ENCODE data around the gene SNX10.

SNX10 gene

GRCh38 chr7:26369593-26369992, 77.9 kb downstream of the SNX10 start:
- peak; percentile 26 for DNase-seq (ENCODE audit: low read depth)

DNA sequence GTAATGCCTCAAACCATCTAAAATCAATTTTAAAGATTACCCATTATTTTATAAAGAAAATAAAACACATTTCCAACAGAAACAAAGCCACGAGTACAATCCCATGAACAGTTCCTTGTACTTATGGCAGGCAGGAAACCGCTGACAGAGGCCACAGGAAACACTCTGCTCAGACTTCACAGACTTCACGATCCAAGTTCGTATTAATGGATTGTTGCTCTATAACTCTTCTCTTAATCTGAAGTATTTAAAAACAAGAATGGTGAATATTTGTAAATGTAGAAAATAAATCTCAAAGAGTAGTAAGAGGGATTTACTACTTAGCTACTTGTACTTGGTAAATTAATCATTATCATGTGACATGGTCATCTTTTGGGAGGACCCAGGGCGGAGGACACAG, 78.3 kb downstream of the SNX10 start:
- DNase-seq (ENCODE audit: low read depth), result no peak

GRCh38 chr7:26372249-26372648, 80.6 kb downstream of the SNX10 start:
- no peak for DNase-seq (ENCODE audit: low read depth)

DNA sequence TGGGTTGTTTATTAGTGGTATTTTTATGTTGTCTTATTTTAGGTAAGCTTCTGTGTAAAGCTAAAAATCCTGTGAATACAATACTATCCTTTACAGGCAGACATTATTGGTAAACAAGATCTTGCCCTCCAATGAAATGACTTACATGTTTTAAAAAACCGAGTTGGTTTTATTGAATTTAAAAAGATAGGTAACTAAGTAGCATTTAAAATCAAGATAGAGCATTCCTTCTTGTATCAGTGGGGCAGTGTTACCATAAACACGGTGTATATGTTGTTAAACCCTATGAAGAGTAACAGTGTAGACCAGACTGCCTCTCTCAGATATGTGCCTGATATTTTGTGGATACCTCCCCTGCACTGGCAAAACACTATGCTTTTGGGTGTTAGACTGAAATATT, 81.0 kb downstream of the SNX10 start:
- DNase-seq (ENCODE audit: low read depth), result no peak

GRCh38 chr7:26374647-26375373, 83.1 kb downstream of the SNX10 start:
- no peak for DNase-seq (ENCODE audit: low read depth)

GRCh38 chr7:26375726-26376174, 84.1 kb downstream of the SNX10 start:
- no peak for DNase-seq (ENCODE audit: low read depth)

DNA sequence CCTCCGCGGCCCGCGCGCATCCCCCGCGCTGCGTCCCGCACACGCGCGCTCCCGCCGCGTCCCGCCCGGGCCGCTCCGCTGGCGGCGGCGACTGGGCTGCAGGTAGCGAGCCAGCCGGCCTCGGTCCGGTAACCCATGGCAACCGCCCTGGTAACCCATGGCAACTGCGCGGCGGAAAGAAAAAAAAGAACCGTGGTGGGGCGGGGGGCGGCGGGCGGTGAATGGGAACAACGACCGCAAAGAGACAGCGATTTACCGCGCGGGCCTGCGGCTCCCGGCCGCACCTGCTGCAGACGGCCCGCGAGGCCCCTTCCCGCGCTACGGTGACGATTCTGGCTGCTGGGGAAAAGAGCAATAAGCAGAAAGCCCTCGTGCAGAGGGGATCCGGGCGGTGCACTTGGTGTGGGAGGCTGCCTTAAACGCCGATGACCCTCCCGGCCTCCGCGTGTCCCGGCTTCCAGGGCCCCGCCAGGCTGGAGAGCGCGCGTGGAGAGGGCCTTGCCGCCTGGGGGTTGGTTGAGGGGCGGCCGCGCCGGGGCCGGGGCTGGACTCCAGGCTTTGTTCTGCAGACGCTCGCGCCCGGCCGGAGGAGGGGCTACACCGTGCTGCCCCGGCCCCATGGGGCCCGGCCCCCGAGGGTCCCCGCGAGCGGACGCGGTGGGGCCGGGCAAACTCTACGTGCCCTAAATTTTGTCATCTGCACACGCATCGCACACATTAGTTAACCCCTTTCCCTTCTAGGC, 84.7 kb downstream of the SNX10 start:
- no peak for DNase-seq (ENCODE audit: low read depth)

DNA sequence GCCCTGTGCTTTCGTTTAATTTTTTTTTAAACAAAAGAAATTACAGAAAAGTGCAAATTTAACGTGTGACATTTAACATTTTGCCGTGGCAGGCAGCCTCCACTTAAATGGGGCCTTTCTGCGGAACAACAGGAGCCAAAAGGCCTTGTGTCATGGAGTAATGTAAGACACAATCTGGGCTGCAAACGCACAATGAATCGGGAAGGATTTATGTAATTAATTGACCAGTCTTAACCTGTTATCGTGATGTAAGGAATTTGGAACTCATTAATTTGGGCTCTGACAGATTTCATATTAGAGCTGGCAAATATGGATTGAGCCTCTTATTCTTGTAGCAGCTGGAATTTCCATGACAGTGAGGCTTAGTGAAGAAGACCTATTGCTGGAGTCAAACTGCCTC, 86.4 kb downstream of the SNX10 start:
- no peak for DNase-seq (ENCODE audit: low read depth)

DNA sequence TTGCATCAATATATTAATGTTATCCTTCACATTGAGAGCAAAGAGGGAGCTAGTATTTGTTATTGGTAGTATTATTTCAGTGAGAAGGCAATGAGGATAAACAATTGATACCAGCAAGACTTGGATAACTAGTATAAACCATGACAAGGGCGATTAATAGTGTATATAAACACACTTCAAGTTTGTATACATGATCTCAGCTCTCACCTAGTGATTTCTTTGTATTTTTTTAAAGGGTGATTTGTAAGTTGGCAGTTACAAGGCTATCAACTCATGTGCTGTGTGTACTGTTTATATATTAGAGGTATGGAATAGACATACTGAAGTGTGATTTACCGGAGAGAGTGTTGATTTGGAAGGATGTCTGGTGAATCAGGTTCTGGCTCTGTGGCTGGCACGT, 88.0 kb downstream of the SNX10 start:
- DNase-seq (ENCODE audit: low read depth), result no peak

GRCh38 chr7:26381476-26382353, 90.1 kb downstream of the SNX10 start:
- no peak for DNase-seq (ENCODE audit: low read depth)

GRCh38 chr7:26385240-26385639, 93.6 kb downstream of the SNX10 start:
- no peak for DNase-seq (ENCODE audit: low read depth)

DNA sequence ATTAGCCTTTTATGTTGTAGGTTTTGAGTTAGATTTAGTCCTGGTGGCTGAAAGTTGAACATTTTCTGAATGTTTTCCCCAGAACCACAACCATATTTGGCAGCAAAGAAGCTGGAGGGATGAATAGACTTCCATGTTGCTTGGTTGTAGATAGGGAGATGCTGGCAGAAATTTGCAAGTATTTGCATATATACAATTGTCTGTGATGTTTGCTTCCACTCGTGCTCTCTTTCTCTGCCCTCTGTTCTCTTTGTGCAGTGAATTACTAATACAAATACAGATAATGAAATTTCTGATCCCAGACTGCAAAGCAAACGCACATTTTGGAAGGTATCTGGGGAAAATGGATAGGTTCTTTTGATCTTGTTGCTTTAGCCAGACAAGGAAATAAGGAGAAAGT, 96.1 kb downstream of the SNX10 start:
- no peak for DNase-seq (ENCODE audit: low read depth)

- DNase-seq (ENCODE audit: low read depth), result no peak
Measured at GRCh38 chr7:26388256-26388655, 96.6 kb downstream of the SNX10 start.

DNA sequence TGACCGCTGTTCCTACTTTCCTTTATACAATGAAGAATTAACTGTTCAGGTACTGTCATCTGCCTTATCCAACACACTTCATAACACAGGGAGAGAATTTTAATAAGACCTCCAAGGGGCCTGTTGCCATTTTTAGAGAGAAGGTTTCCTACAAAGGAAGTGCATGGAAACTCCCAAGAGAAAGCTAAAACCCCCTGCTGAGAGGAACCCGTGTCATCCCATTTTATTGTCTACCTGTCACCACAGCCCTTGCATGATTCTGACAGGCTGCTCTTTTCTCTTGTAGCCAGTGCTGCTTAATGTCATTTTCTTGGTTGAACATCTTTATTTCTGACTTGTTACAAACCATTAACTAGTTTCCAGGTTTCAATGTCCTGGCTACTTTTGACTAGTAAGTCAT, 98.4 kb downstream of the SNX10 start:
- no peak for DNase-seq (ENCODE audit: low read depth)

GRCh38 chr7:26393818-26394217, 102.2 kb downstream of the SNX10 start:
- no peak for DNase-seq (ENCODE audit: low read depth)

- DNase-seq (ENCODE audit: low read depth), result no peak
Measured at GRCh38 chr7:26397332-26397731, 105.7 kb downstream of the SNX10 start.

GRCh38 chr7:26397796-26398426, 106.2 kb downstream of the SNX10 start:
- no peak for DNase-seq (ENCODE audit: low read depth)

DNA sequence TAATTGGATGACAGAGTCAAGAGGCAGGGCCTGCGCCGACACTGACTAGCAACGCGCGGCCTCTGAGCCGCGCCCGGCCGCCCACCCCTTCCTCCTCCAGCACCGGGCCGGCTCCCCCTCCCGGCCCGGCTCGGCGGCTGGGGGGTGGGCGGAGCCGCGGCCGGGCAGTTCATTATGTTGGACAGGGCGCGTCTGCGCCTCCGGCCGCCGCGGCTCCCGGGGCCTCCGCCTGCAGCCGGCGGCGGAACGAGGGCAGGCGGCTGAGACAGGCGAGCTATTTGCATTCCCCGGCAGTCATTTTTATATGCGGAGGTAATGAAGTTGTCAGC, 106.7 kb downstream of the SNX10 start:
- DNase-seq (ENCODE audit: low read depth), result no peak

DNA sequence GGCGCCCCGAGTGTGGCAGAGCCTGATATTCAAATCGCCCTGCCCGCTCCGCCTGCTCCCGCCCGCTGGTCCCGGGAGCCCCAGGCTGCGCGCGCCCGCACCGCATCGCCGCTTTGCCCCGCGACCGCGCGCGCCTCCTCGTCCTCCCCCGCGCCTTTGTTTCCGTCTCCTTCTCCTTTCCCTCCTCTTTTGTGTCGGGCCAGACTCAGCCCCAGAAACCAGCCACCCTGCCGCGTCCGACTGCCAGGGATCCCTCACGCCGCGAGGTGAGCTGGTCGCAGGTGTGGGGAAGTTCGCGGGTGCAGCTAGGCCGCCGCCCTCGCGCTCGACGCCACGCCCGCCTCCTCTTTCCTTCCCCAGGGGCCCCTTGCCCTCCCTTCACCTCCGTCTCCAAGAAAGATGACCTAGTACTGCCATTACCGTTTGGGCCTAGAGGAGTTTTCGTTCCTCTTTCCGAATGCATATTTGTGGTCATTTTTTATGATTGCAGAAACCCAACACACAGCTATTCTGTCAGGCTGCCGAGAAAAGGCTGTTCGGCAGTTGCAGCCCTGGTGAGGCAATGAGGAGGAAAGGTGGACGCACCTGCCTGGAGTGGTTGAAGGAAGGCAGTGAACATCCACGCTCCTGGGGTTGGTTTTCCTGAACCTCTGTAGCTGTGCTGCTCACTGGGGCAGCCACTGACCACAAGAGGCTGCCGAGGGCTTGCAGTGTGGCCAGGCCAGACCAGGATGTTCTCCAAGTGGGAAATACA, 107.3 kb downstream of the SNX10 start:
- DNase-seq (ENCODE audit: low read depth), result no peak

DNA sequence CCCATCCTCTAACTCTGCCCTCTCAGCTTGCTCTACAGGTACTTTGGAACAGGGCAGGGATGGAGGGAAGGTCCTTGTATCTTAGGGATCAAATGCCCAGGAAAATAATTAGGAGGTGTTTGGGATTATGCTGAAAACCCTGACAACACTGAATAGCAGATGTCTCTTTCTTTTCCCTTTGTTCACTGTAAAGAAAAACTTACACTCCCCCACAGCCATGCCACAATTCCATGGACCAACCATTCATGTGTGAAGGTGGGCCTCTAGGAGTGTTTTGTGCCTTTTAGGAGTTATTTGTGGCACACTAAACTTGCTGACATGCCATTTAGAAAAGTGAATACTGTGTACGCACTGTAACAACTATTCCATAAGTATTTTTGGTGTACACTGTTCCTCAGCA, 108.1 kb downstream of the SNX10 start:
- no peak for DNase-seq (ENCODE audit: low read depth)

GRCh38 chr7:26403640-26404039, 112.0 kb downstream of the SNX10 start:
- no peak for DNase-seq (ENCODE audit: low read depth)

Measured in HS-27A (cell line).